ENCODE data around the gene MDH2.

DNA sequence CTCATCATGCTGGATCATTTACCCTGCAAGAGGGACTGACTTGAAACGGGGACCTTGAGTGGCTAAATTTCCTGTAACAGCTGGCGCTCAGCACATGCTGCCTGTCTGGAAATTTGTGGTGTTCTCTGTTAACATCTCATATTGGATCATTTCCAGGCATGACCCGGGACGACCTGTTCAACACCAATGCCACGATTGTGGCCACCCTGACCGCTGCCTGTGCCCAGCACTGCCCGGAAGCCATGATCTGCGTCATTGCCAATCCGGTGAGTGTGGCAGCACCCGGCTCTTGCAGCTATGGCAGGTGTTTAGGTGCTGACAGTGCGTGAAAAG lies 9.9 kb downstream of the MDH2 start:
- TF ChIP-seq, protein P1, sequence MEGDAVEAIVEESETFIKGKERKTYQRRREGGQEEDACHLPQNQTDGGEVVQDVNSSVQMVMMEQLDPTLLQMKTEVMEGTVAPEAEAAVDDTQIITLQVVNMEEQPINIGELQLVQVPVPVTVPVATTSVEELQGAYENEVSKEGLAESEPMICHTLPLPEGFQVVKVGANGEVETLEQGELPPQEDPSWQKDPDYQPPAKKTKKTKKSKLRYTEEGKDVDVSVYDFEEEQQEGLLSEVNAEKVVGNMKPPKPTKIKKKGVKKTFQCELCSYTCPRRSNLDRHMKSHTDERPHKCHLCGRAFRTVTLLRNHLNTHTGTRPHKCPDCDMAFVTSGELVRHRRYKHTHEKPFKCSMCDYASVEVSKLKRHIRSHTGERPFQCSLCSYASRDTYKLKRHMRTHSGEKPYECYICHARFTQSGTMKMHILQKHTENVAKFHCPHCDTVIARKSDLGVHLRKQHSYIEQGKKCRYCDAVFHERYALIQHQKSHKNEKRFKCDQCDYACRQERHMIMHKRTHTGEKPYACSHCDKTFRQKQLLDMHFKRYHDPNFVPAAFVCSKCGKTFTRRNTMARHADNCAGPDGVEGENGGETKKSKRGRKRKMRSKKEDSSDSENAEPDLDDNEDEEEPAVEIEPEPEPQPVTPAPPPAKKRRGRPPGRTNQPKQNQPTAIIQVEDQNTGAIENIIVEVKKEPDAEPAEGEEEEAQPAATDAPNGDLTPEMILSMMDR (IDR thresholded peaks at IDR 0.05): no peak
- TF ChIP-seq POLR2A (IDR thresholded peaks at IDR 0.05): no peak
